Measurements from ENCODE around the gene FRMD5. TPM values are rescaled to one million over a fixed set of nuclear protein-coding genes. Genes with fewer than 3 reads are reported as not detected.

Gene FRMD5
- total RNA-seq, result 0.16 and 1.3 TPM in 2 replicates

DNA sequence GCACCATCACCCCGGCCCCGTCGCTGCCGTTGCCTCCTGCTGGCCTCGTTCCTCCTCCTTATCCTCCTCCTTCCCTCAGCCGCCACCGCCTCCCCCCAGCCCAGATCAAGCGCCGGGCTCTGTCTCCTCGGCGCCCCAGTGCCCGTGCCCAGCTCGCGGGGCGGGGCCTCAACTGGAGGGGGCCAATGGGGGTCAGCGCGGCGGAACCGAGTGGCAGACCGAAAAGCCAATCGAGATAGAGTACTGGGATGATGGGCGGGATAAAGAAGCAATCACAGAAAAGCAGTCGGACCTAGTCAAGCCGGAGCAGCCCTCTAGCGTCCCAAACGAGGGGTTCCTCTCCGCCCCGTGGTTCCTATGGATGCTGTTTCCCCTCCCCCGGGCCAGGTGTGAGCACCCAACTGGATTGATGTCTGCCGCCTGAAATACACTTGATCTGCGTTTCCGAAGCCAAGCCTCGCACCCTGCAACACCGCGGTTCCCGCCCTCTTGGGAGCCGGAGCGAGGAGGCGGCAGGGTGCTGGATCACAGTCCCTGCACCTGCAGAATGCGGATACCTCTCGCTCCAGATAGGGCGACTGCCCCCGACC lies at the start of gene FRMD5:
TSS of gene FRMD5 (minus strand) at position 121 of the 590 bp plus-strand sequence.

DNA sequence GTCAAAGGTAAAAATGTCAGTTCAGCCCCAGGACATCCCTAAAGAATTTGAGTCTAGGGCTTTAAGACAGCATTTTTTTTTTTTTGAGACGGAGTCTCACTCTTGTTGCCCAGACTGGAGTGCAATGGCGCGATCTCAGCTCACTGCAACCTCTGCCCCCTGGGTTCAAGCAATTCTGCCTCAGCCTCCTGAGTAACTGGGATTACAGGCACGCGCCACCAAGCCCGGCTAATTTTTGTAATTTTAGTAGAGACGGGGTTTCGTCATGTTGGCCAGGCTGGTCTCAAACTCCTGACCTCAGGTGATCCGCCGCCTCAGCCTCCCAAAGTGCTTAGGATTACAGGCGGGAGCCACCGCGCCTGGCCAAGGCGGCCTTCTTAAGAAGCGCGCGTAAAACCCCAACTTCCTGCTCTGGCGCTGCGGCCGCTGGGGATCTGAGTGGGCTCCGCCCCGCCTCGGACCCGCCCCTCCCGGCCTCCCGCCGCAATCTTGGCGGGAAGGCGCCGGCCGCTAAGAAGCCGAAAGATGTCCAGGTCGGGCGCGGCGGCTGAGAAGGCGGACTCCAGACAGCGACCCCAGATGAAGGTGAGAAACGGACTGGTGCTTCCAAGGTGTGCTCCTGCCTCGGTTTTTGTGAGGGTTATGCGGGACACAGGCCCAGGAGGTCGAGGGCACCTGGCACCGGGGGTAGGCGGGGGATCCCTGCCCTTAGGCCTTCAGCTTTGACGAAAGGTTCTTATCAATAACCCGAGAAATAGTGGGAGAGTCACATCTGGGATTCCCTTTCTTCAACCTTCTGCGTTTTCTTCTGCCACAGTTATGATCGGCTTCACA lies 368.3 kb downstream of the FRMD5 start, which contains the start of gene WDR76:
TSS of gene WDR76 (plus strand) at position 495 of the 834 bp plus-strand sequence. CDS start at position 526, 31 bp downstream.

GRCh38 chr15:43824302-43825246 lies 370.5 kb downstream of the FRMD5 start, which contains the start of gene MFAP1:
TSS of gene MFAP1 (minus strand) at chr15:43824690. CDS start at chr15:43824569, 121 bp downstream.

Small RNAs within 50 kb of the gene (small RNA-seq; reads per million reads assigned to genes)
- gene RF00019, result not detected

Other genes starting within 250 kb of the FRMD5 start
- 110 and 127 TPM in 2 replicates for gene GOLM2, start 93.4 kb upstream of the FRMD5 start, total RNA-seq
- gene CTDSPL2, start 232.4 kb upstream of the FRMD5 start, total RNA-seq, result 65.8 and 89.9 TPM in 2 replicates